Sigmoid colon (tissue), 7 donors: ENCODE results near the gene NKPD1. TPM values are rescaled to one million over a fixed set of nuclear protein-coding genes. Genes with fewer than 3 reads are reported as not detected.

Experiments used
- DNase-seq: peaks from one replicate; pipeline ENCODE4 v3.0.0-alpha.2; 2019
- H3K27ac ChIP-seq, 4 donors: fragments of 200-600 bp; sonication (generic); one replicate each; pipeline ENCODE4 v1.5.1; 2016 to 2019; ENCODE audit warnings: mild to moderate bottlenecking in 1 of 4
- H3K27me3 ChIP-seq, 3 donors: fragments of 200-600 bp; sonication (generic); one replicate each; pipeline ENCODE4 v1.5.1; 2019; ENCODE audit warnings: mild to moderate bottlenecking in 1 of 3
- H3K36me3 ChIP-seq, 4 donors: fragments of 200-600 bp; sonication (generic); one replicate each; pipeline ENCODE4 v1.5.1; 2016 to 2019
- H3K4me1 ChIP-seq, 4 donors: fragments of 200-600 bp; sonication (generic); one replicate each; pipeline ENCODE4 v1.5.1; 2017 to 2019
- H3K4me3 ChIP-seq, 4 donors: fragments of 200-600 bp; sonication (generic); one replicate each; pipeline ENCODE4 v1.5.1; 2017 to 2019; ENCODE audit warnings: mild to moderate bottlenecking in 2 of 4, moderate library complexity in 1 of 4
- H3K9me3 ChIP-seq, 4 donors: fragments of 200-600 bp in 3 of 4; sonication (generic) in 3 of 4; one replicate each; pipeline versions ENCODE4 v1.5.1 to v1.6.1; 2013 to 2019
- CTCF ChIP-seq, 4 experiments: fragments of 450-650 bp in 3 of 4; fragments of 200-600 bp in 1 of 4; IDR thresholded peaks; one replicate each; pipeline ENCODE4 v1.5.1; 2016 to 2019; ENCODE audit warnings: antibody characterized with exemption in 4 of 4, mild to moderate bottlenecking in 3 of 4, moderate library complexity in 2 of 4
- EP300 ChIP-seq, 4 donors: sonication (generic); formaldehyde crosslinking; IDR thresholded peaks; one replicate each; pipeline ENCODE4 v1.6.1; 2017; ENCODE audit warnings: antibody characterized with exemption in 4 of 4
- POLR2A ChIP-seq, 2 donors: fragments of 450-650 bp; IDR thresholded peaks; one replicate each; pipeline ENCODE4 v1.6.1; 2016; ENCODE audit warnings: antibody characterized with exemption in 2 of 2, mild to moderate bottlenecking in 2 of 2, moderate library complexity in 2 of 2
- POLR2AphosphoS5 ChIP-seq, 4 donors: sonication (generic); formaldehyde crosslinking; IDR thresholded peaks; one replicate each; pipeline ENCODE4 v1.6.1; 2017; ENCODE audit warnings: antibody characterized with exemption in 4 of 4
- WGBS, 2 donors: extraction: QIAGEN DNeasy Blood & Tissue Kit; methylation state at CpG; one replicate each; pipeline ENCODE4 v1.1.7; 2013; 5-methylcytosine and 5-hydroxymethylcytosine counted together
- intact Hi-C: fragments of 100-400 bp; cut with DNase I; formaldehyde crosslinking; loops from one replicate; pipeline ENCODE4 v1.15.1; 2023
- polyA plus RNA-seq, 3 donors: library from polyadenylated mRNA; stranded (reverse); fragments of 200-250 nt; gene quantifications; one replicate each; pipeline ENCODE4 v1.2.3, GENCODE V29; 2013
- total RNA-seq, 4 donors: library from RNA; depleted of rRNA; stranded (reverse); fragments of >200 nt; gene quantifications; one replicate each; pipeline ENCODE4 v1.1.0, GENCODE V29; 2016
- donor health status: healthy with polysubstance abuse.
- donor health status: Bipolar disorder and iron deficiency.
- donor health status: healthy.

Gene NKPD1
- total and polyA plus RNA-seq, 7 donors = 0.12 to 0.83 TPM; not detected in 5

- intact Hi-C loops = no loop called here
- Histone ChIP-seq H3K36me3 (no peaks in the 10 kb centered on the region), H3K27ac (no peak overlapping the region), H3K4me1 (peaks cover 0 to 6% (median 3%) of the 10 kb centered on the region in 4 donors), H3K9me3 (no peaks in the 10 kb centered on the region), H3K4me3 (no peak overlapping the region), H3K27me3 (peaks cover 12 to 78% (median 46%) of the 10 kb centered on the region in 3 donors)
- no peak for TF ChIP-seq POLR2AphosphoS5 (IDR thresholded peaks at IDR 0.05)
- TF ChIP-seq POLR2A (IDR thresholded peaks at IDR 0.05) = no peak
- no peak for TF ChIP-seq CTCF (IDR thresholded peaks at IDR 0.05)
- DNase-seq = no peak
- 67 to 79% methylated on average over 27 of the region's 27 CpGs for WGBS, 2 donors
Measured at GRCh38 chr19:45158503-45159209, 2.1 kb downstream of the NKPD1 start.

GRCh38 chr19:45156751-45157150 lies 4.0 kb downstream of the NKPD1 start:
- 22 to 67% methylated on average over 11 of the region's 11 CpGs for WGBS, 2 donors
- Histone ChIP-seq H3K27ac (no peak overlapping the region), H3K27me3 (peaks cover 26 to 87% (median 63%) of the 10 kb centered on the region in 3 donors)

GRCh38 chr19:45156011-45156630 lies 4.7 kb downstream of the NKPD1 start:
- H3K4me3 ChIP-seq = no peak overlapping the region
- 85 to 88% methylated on average over 11 of the region's 11 CpGs for WGBS, 2 donors
- H3K4me1 ChIP-seq = peaks cover 0 to 28% (median 24%) of the 10 kb centered on the region in 4 donors
- H3K27me3 ChIP-seq = peaks cover 31 to 87% (median 63%) of the 10 kb centered on the region in 3 donors
- TF ChIP-seq POLR2AphosphoS5 (IDR thresholded peaks at IDR 0.05) (no peak), CTCF (IDR thresholded peaks at IDR 0.05) (no peak), POLR2A (IDR thresholded peaks at IDR 0.05) (no peak), EP300 (IDR thresholded peaks at IDR 0.05) (no peak)
- H3K27ac ChIP-seq = no peak overlapping the region
- H3K36me3 ChIP-seq = no peaks in the 10 kb centered on the region
- no peak for DNase-seq
- intact Hi-C loops = no loop called here
- H3K9me3 ChIP-seq = no peaks in the 10 kb centered on the region

More at GRCh38 chr19:45156751-45157150, 4.0 kb downstream of the NKPD1 start:
- no peak for DNase-seq
- peaks cover 0 to 25% (median 22%) of the 10 kb centered on the region in 4 donors for H3K4me1 ChIP-seq
- intact Hi-C loops = no loop called here
- H3K9me3 ChIP-seq = no peaks in the 10 kb centered on the region
- H3K36me3 ChIP-seq = no peaks in the 10 kb centered on the region
- no peak overlapping the region for H3K4me3 ChIP-seq
- no peak for TF ChIP-seq CTCF (IDR thresholded peaks at IDR 0.05)
- TF ChIP-seq EP300 (IDR thresholded peaks at IDR 0.05) = no peak
- no peak for TF ChIP-seq POLR2AphosphoS5 (IDR thresholded peaks at IDR 0.05)
- no peak for TF ChIP-seq POLR2A (IDR thresholded peaks at IDR 0.05)

- DNase-seq = no peak
- H3K27me3 ChIP-seq = peaks cover 35 to 84% (median 55%) of the 10 kb centered on the region in 3 donors
Measured at GRCh38 chr19:45154064-45154827, 6.5 kb downstream of the NKPD1 start.

More at GRCh38 chr19:45154064-45154827, 6.5 kb downstream of the NKPD1 start:
- TF ChIP-seq POLR2A (IDR thresholded peaks at IDR 0.05) = no peak
- peak in 1 of 4 donors; percentile 15 for TF ChIP-seq POLR2AphosphoS5 (IDR thresholded peaks at IDR 0.05)
- TF ChIP-seq CTCF (IDR thresholded peaks at IDR 0.05) = no peak
- no peak for TF ChIP-seq EP300 (IDR thresholded peaks at IDR 0.05)
- intact Hi-C loops = no loop called here
- peaks cover 0 to 28% (median 24%) of the 10 kb centered on the region in 4 donors for H3K4me1 ChIP-seq
- H3K36me3 ChIP-seq = no peaks in the 10 kb centered on the region
- 22 to 56% methylated on average over 19 of the region's 19 CpGs for WGBS, 2 donors
- peak overlapping the region in 2 of 4 donors; percentile 23 to 26 for H3K4me3 ChIP-seq
- H3K27ac ChIP-seq = no peak overlapping the region
- no peaks in the 10 kb centered on the region for H3K9me3 ChIP-seq
